Measurements from ENCODE around the gene AASS. TPM values are rescaled to one million over a fixed set of nuclear protein-coding genes. Genes with fewer than 3 reads are reported as not detected.

Gene AASS
- total RNA-seq, 1 experiment from 2014 or later, result 0.31 TPM

- Histone ChIP-seq H3K9me3 (ENCODE audit: control insufficient read depth, insufficient read depth, low read depth, low read length) (no peaks in the 10 kb centered on the region), H3K27me3 (ENCODE audit: control insufficient read depth, insufficient read depth, low read length) (no peaks in the 10 kb centered on the region), H3K4me1 (ENCODE audit: control insufficient read depth, insufficient read depth, low read length) (no peaks in the 10 kb centered on the region), H3K36me3 (ENCODE audit: control insufficient read depth, insufficient read depth, low read length) (no peaks in the 10 kb centered on the region), H3K27ac (ENCODE audit: low read length) (no peak overlapping the region), H3K4me3 (ENCODE audit: low read depth in 2 of 2, low read length in 2 of 2) (no peak overlapping the region)
- ChIA-PET CTCF (no interaction called here), POLR2A (no interaction called here)
- in situ Hi-C loops (cut with HindIII; ENCODE audit: low pct_unique_long_range_greater_than_20kb, low sequenced_read_pairs) (no loop called here), intact Hi-C loops (cut with micrococcal nuclease; ENCODE audit: unreplicated experiment) (loop anchor here (5.0 to 10.0 kb wide), 2 partner anchors 80 to 438 kb away; no protein-coding TSS in a partner anchor)
- ATAC-seq, result no peak
- BruUV-seq (replicated peaks), result no TSS peak
- TF ChIP-seq POLR2AphosphoS5 (IDR thresholded peaks at IDR 0.05; ENCODE audit: low read depth, low read length), result no peak
- no peak for TF ChIP-seq REST (IDR thresholded peaks at IDR 0.05; ENCODE audit: insufficient read depth in 1 of 2, low read depth in 2 of 2, low read length in 1 of 2)
- no peak for TF ChIP-seq SIN3A (IDR thresholded peaks at IDR 0.05; ENCODE audit: borderline replicate concordance, insufficient read depth, low read depth, low read length)
- TF ChIP-seq CTCF (IDR thresholded peaks at IDR 0.05), result no peak
- no peak for TF ChIP-seq TCF7L2 (IDR thresholded peaks at IDR 0.05; ENCODE audit: low read depth, low read length)
- no peak for DNase-seq (ENCODE audit: low read depth, low spot score)
These were observed 49.5 kb downstream of the AASS start for GRCh38 chr7:122094549-122094948.

GRCh38 chr7:122092964-122093797 lies 50.9 kb downstream of the AASS start:
- Histone ChIP-seq H3K4me1 (ENCODE audit: control insufficient read depth, insufficient read depth, low read length) (no peaks in the 10 kb centered on the region), H3K27ac (ENCODE audit: low read length) (no peak overlapping the region), H3K27me3 (ENCODE audit: control insufficient read depth, insufficient read depth, low read length) (no peaks in the 10 kb centered on the region), H3K9me3 (ENCODE audit: control insufficient read depth, insufficient read depth, low read depth, low read length) (no peaks in the 10 kb centered on the region), H3K36me3 (ENCODE audit: control insufficient read depth, insufficient read depth, low read length) (no peaks in the 10 kb centered on the region), H3K4me3 (ENCODE audit: low read depth in 2 of 2, low read length in 2 of 2) (no peak overlapping the region)
- CTCF ChIA-PET, result interaction anchor here (0.5 to 0.8 kb wide), 3 partner anchors 12 to 435 kb away, joined by 3 read pairs; no protein-coding TSS in a partner anchor
- no peak for TF ChIP-seq POLR2AphosphoS5 (IDR thresholded peaks at IDR 0.05; ENCODE audit: low read depth, low read length)
- no peak for TF ChIP-seq SIN3A (IDR thresholded peaks at IDR 0.05; ENCODE audit: borderline replicate concordance, insufficient read depth, low read depth, low read length)
- TF ChIP-seq CTCF (IDR thresholded peaks at IDR 0.05), result peak; percentile 76
- in situ Hi-C loops (cut with HindIII; ENCODE audit: low pct_unique_long_range_greater_than_20kb, low sequenced_read_pairs), result no loop called here
- intact Hi-C loops (cut with micrococcal nuclease; ENCODE audit: unreplicated experiment), result loop anchor here (5.0 to 10.0 kb wide), 2 partner anchors 82 to 439 kb away; no protein-coding TSS in a partner anchor
- ATAC-seq (no peak), DNase-seq (ENCODE audit: low read depth, low spot score) (peak; percentile 64)
- POLR2A ChIA-PET, result no interaction called here
- BruUV-seq (replicated peaks), result no TSS peak
